GM21576 (cell line): ENCODE data around the gene FBXL19.
"Not testable (repeated sequence)": the region's sequence is repeated elsewhere in the genome, so short reads cannot be mapped to it uniquely, and the experiment has no call there.

Experiments
- ATAC-seq: cut with Tn5 transposase; IDR thresholded peaks from one replicate; pipeline ENCODE4 v1.9.1; 2021; ENCODE audit warnings: mild to moderate bottlenecking, moderate library complexity; ENCODE audit not compliant: unreplicated experiment

Gene FBXL19

GRCh38 chr16:30921748-30922419 lies 1.5 kb upstream of the FBXL19 start:
- peak; percentile 0 for ATAC-seq

GRCh38 chr16:30922420-30922959 lies 882 bp upstream of the FBXL19 start:
- ATAC-seq: peak; percentile 70

GRCh38 chr16:30922960-30923535 lies 324 bp upstream of the FBXL19 start:
- peak; percentile 66 for ATAC-seq

GRCh38 chr16:30924076-30924912 lies 922 bp downstream of the FBXL19 start:
- no peak for ATAC-seq

GRCh38 chr16:30924913-30925631 lies 1.7 kb downstream of the FBXL19 start:
- no peak for ATAC-seq

GRCh38 chr16:30925632-30925987 lies 2.2 kb downstream of the FBXL19 start:
- no peak for ATAC-seq

- no peak for ATAC-seq
Observed at GRCh38 chr16:30925995-30926811, 2.8 kb downstream of the FBXL19 start.

GRCh38 chr16:30926937-30927788 lies 3.8 kb downstream of the FBXL19 start:
- no peak for ATAC-seq

- no peak for ATAC-seq
Observed at GRCh38 chr16:30927789-30928378, 4.5 kb downstream of the FBXL19 start.

GRCh38 chr16:30928390-30928789 lies 5.0 kb downstream of the FBXL19 start:
- ATAC-seq: no peak

GRCh38 chr16:30929167-30929566 lies 5.8 kb downstream of the FBXL19 start:
- no peak for ATAC-seq

GRCh38 chr16:30930160-30930571 lies 6.8 kb downstream of the FBXL19 start:
- ATAC-seq: no peak

GRCh38 chr16:30931068-30931650 lies 7.8 kb downstream of the FBXL19 start:
- no peak for ATAC-seq

- no peak for ATAC-seq
Observed at GRCh38 chr16:30934827-30935557, 11.6 kb downstream of the FBXL19 start.

GRCh38 chr16:30937692-30938091 lies 14.3 kb downstream of the FBXL19 start:
- ATAC-seq: no peak

GRCh38 chr16:30939571-30939970 lies 16.2 kb downstream of the FBXL19 start:
- not testable (repeated sequence) for ATAC-seq

GRCh38 chr16:30941600-30942425 lies 18.4 kb downstream of the FBXL19 start:
- ATAC-seq: peak; percentile 84
